GM12875 (cell line): Measurements from ENCODE around the gene ZNF232.
"Not testable (repeated sequence)": the region's sequence is repeated elsewhere in the genome, so short reads cannot be mapped to it uniquely, and the experiment has no call there.

ENCODE experiments used
- H3K4me3 ChIP-seq: one replicate; pipeline ENCODE4 v1.5.1; 2011; ENCODE audit warnings: low read depth, low read length, control low read depth
- CTCF ChIP-seq: IDR thresholded peaks from 2 replicates; pipeline ENCODE4 v1.5.1; 2011; ENCODE audit warnings: low read depth, mild to moderate bottlenecking, control low read depth, inconsistent platforms, low read length, moderate library complexity, borderline replicate concordance; ENCODE audit not compliant: insufficient read depth

The ZNF232 gene

GRCh38 chr17:5128905-5129535, 17.3 kb upstream of the ZNF232 start:
- no peak for TF ChIP-seq CTCF
- H3K4me3 ChIP-seq: no peak overlapping the region

GRCh38 chr17:5128387-5128786, 16.7 kb upstream of the ZNF232 start:
- not testable (repeated sequence) for H3K4me3 ChIP-seq

- H3K4me3 ChIP-seq: no peak overlapping the region
- no peak for TF ChIP-seq CTCF
Observed at GRCh38 chr17:5127910-5128309, 16.2 kb upstream of the ZNF232 start.

GRCh38 chr17:5126719-5127488, 15.2 kb upstream of the ZNF232 start:
- H3K4me3 ChIP-seq: no peak overlapping the region
- TF ChIP-seq CTCF: no peak

GRCh38 chr17:5124896-5125295, 13.2 kb upstream of the ZNF232 start:
- H3K4me3 ChIP-seq: not testable (repeated sequence)

- H3K4me3 ChIP-seq: not testable (repeated sequence)
Observed at GRCh38 chr17:5124125-5124760, 12.6 kb upstream of the ZNF232 start.

GRCh38 chr17:5123343-5124124, 11.9 kb upstream of the ZNF232 start:
- H3K4me3 ChIP-seq: no peak overlapping the region
- no peak for TF ChIP-seq CTCF

GRCh38 chr17:5122586-5123342, 11.1 kb upstream of the ZNF232 start:
- no peak for TF ChIP-seq CTCF
- H3K4me3 ChIP-seq: no peak overlapping the region

- H3K4me3 ChIP-seq: not testable (repeated sequence)
Observed at GRCh38 chr17:5122056-5122455, 10.4 kb upstream of the ZNF232 start.
